ENCODE results near the gene CHST6.
A peak's percentile ranks its signal among the peaks of the same experiment; 100 is the strongest.

- TF ChIP-seq CTCF (IDR thresholded peaks at IDR 0.05; ENCODE audit: extremely low read depth in 1 of 2, insufficient read depth in 1 of 2, low read depth in 1 of 2, low read length in 2 of 2) (peak; percentile 65 to 74), POLR2A (IDR thresholded peaks at IDR 0.05; ENCODE audit: low read depth, low read length) (no peak), POLR2AphosphoS5 (IDR thresholded peaks at IDR 0.05; ENCODE audit: insufficient read depth, low read depth, low read length) (no peak), FOS (IDR thresholded peaks at IDR 0.05; ENCODE audit: borderline replicate concordance, insufficient read depth, low read length) (no peak), EZH2 (IDR thresholded peaks at IDR 0.05; ENCODE audit: borderline replicate concordance, low read depth, low read length, severe bottlenecking) (no peak), MYC (IDR thresholded peaks at IDR 0.05; ENCODE audit: low read depth, low read length) (no peak), JUN (IDR thresholded peaks at IDR 0.05; ENCODE audit: borderline replicate concordance, insufficient read depth, insufficient read length, low read depth) (no peak)
- TF ChIP-seq, protein P1, sequence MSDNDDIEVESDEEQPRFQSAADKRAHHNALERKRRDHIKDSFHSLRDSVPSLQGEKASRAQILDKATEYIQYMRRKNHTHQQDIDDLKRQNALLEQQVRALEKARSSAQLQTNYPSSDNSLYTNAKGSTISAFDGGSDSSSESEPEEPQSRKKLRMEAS (IDR thresholded peaks at IDR 0.05; ENCODE audit: insufficient read depth, insufficient read length): no peak
Measured at GRCh38 chr16:75471723-75472633, 23.3 kb downstream of the CHST6 start.
